Fibroblast of skin of scalp (primary cell): ENCODE data around the gene PACRG.

ENCODE experiments used
- DNase-seq: peaks from one replicate; pipeline ENCODE4 v3.0.0-alpha.2; 2013

PACRG gene

DNA sequence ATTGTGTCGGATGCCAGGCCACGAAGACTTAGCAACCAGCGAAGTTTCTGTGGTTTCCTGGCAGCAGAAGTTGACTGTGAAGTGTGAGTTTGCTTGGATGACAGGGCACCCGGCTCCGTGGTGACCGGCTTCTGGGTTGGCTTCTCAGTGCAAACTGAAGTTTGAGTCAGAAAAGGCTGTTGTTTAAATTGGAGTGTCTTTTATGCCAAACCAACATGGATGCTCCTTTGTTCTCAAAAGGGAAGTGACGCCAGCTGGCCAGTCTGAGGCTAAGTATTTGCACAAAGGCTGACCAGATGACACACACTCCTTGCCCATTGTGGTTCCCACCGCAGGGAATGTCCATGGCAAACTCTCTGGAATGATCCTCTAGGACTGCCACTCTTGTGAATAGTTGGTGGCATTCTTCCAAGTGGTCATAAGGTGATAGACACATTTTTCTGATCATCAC is 521.9 kb downstream of the PACRG start:
- DNase-seq: peak; percentile 12

DNA sequence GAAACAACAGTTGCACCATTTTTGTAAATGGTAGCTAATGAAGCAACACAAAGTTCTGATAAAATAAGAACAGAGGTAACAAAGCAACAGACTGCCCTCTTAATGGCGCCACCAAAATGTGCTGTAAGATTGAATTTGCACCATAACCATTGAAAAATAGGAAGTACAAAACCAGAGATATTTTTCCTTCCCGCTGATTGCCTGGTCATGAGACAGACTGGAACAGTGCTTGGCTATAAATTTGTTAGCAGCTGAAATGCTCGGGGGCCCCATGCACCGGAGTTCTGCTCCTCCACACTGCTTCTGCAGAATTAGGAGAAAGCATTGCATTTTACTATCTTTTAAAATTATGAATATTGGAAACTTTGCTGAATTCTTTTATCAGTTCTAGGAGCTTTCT is 522.3 kb downstream of the PACRG start:
- no peak for DNase-seq

DNA sequence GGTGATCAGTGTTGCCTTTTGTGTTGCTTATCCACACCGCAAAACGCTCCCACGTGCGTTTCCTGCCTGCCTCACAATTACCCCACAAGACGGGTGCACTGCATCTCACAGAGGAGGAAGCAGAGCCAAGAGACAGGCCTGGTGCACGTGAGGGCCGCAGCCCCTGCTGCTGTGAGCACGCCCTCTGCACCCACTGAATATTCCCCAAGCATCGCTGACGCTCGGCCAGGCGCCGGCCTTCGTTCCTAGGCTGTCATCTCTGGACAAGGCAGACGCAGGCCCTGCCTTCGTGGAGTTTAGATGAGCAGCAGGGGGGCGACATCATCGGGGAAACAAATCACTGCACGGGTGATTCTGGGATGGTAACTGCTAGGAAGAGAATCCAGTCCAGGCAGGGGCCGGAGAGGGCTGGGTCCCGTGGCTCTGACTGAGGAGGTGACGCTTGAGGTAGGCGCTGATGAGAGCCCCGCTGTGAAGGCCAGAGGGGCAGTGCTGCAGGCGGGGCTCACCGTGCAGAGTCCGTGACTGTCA is 524.4 kb downstream of the PACRG start:
- DNase-seq: no peak

DNA sequence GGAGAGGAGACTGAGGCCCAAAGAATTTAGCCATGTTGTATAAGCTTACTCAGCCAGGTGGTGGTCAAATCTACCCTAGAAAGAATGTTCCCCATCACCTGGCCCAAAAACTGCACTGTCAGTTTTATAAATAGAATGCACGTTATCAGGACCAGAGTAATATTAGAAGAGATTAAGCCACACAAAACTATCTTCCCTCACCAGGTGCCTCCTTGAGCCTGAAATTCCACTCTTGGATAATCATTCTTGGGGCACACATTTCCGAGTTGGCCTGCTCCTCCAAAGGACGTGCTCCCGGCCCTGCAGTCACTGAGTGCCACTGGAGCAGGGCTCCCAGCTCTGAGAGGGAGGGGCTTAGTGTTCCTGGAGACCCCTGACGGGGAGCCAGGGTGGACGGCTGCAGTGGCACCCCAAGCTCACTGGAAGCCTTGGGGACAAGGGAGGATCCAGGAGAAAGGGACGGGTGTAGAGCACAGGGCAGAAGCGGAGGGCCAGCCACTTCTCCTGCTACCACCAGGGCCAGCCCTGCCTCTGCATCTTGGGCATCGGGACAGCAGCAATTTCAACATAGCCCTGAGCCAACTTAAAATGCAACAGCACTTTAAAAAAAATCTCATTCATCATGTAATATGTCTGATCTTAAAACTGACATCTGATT is 525.9 kb downstream of the PACRG start:
- no peak for DNase-seq

DNA sequence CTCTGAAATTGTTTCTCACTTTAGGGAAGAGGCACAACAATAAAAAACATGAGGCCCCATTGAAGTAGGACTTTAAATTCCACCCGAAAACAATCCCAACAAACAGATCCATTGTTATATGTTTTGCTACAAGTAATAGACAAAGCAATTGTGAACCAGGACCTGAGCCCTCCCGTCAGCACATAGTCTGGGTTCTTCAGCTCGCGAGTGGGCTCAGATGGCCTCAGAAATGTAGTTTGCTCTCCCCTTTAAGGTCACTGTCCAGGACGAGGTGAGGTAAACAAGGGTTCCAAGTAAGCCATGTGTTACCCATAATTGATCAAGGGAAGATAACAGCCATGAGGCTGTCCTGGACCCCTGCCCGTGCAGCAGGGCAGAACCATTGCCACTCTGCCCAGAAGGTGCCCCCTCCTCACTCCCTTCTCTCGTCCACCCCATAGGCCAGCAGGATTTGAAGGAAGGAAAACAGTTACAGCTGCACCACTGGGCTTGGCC is 526.6 kb downstream of the PACRG start:
- no peak for DNase-seq

DNA sequence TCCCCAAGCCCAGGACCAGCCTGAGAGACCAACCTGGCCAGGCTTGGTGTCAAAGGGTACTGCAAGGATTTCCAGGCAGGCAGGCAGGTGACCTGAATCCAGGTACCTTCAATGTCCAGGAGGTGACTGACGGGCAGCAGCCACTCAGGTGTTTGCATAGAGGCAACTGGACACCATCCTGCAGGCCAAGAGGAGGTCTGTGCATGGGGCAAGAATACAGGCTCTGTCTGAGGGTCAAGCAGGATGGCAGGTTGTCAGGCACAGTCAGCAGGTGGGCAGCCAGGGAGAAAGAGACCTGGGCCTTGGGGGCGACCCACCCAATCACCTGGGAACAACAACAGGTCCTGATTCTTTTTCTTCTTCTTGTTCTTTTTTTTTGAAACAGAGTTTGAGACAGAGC is 527.5 kb downstream of the PACRG start:
- DNase-seq: no peak

DNA sequence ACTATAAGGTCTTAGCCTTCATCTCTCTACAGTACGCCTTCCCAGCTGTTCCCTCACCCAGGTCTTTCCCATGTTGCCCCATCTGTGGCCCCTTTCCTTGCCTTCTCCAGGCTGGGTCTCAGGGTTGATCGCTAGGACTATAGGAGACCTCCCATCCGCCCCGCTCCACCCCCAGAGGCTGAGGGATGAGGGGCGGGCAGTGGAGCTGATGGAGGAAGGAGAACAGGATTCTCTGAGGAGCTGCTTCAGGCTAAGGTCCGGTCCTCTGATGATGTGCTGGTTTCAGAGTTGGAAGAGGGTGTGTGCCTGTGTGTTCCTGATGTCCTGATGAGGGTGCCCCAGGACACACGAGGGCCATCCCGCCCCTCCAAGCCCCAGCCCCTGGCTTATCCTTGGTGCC is 531.9 kb downstream of the PACRG start:
- DNase-seq: no peak

DNA sequence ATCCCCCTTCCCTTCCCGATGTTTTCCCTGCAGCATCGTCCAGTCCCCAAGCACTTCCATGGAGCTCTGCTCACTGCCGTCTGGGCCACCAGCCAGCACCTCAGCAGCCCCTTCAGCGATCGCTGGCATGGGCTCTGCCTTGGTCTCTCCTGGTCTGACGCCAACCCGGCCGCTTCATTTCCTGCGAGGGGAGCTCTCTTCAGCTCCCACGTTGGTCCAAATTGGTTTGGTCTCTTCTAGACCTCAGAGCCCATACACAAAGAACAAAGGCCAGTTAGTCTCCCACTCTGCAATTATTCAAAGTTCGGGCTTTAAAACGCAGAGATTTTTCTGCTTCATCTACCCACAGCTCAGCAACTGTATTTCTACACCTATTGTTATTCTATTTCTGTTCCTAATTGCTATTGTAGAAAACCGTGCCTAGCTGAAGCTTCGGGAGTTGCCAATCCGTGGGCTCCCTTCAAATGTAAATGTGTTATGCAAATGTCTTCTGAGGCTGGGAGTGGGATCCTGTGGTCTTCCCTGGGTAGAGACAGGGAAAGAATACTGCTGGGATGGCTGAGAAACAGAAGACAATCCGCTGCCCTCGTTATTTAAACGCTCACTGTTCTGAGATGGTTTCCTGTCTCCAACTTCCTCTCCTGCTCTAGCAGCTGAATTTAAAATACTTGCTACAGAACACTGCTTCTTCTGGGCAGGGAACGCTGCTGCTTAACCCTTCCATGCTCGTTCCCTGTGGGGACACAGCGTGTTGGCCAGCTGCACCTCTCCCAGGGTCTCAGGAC is 532.5 kb downstream of the PACRG start:
- DNase-seq: peak; percentile 33

DNA sequence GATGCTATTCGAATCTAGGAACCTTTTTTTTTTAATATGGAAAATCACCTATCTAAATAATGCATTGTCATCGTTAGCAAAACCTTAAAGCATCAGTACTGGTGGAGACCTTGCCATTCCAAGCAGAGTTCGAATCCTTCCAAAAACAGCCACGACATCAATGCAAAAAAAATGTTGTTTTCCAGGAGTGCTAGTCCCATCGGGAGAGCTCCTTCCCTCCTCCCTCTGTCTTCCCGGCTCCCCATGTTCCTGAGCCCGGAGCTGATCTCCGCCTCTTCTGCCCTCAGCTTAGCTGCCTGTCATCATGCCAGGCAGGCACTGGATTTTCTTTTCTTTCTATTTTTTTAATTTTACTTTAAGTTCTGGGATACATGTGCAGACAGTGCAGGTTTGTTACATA is 533.1 kb downstream of the PACRG start:
- no peak for DNase-seq

DNA sequence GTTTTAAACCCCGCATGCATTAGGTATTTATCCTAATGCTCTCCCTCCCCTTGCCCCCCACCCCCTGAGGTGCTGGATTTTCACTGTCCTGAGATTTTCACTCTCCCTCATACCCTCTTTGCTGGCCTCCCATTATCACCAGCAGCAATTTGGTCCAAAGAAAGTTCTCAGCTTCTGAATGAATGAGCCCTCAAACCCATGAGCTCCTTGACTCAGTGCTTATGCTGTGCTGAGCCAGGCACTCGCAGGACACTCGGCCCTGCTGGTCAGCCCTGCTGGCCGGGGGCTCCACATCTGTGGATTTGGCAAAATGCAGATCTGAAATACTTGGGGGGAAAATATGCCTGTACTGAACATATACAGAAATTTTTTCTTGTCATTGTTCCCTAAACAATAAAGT is 533.6 kb downstream of the PACRG start:
- DNase-seq: no peak

DNA sequence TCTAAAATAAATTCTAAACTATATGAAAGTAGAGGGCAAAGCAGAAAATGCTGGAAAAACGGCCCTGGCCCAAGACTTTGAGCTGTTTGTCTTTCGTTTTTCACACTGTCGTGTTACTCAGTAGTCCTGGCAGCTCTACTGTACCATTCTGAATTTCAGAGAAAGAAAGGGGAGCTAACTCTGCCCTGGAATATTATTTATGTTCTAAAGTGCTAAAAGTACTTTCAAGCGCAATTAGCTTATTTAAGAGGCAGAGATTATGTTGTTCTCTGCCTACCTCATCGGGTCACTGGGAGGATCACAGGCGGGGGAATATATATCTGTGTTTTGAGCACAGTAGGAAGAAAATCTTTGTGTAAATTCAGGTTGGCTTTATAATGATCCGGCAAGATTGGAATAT is 534.3 kb downstream of the PACRG start:
- DNase-seq: no peak

DNA sequence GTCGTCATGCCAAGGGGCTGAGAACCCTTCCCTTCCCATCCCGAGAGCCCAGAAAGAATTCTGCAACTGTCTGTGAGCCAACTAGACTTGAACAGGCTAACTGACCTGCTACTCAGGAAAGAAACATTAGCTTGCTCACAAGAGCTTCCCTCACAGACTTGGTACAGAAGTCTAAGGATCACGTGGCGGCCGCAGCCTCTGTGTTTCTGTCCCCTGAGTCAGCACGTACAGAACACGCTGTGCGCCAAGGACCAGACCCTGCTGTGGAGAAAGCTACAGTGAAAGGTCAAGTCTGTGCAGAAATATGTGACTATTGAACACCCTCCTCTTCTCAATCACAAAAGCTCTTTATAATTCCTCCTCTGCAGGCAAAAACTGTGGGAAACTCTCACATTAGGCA is 535.4 kb downstream of the PACRG start:
- no peak for DNase-seq

DNA sequence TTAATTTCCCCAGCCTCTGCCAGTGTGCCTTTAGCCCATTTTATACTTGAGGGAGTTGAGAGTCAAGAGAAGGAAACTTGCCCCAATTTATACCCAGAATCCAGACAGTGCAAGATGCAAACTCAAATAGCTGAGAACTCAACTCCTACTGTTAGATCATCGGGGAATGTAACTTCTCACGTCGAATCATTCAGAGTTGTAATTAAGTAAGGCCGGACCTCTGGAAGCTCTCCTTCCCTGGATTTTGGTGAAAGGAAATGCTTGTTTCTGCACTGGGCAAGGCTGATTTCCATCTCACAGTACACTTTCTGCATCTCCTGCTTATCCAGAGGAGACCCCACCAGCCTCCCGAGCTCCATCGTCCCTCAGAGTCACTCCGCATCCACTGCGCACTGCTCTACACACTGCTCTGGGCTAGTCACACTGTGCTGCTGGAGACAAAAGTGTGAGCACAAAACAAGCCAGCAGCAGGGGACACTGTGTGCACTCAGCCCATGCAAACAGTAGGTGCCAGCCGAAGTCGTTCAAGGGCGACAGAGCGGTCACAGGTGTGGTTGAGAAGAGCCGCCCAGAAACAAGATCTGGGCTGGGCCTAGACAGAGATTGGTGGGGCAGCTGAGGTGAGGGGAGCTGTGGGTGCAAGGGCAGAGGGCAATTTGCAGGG is 536.4 kb downstream of the PACRG start:
- DNase-seq: no peak

DNA sequence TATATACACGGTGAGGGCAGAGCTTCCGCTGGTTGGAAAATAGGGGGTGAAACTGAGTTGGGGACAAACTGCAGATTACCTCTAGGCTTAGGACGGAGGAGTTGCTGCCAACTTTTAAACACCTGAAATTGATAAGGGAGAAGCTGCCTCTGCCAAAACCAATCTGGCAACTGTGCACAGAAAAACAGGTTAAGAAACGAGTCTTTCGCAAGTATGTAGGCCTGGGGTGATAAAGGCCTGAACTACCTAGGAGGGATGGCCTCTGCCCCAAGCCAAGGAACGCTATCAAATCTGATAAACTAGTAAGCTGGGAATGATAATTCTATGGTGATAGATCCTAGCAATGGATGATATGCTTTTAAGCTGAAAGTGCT is 536.9 kb downstream of the PACRG start:
- DNase-seq: no peak

DNA sequence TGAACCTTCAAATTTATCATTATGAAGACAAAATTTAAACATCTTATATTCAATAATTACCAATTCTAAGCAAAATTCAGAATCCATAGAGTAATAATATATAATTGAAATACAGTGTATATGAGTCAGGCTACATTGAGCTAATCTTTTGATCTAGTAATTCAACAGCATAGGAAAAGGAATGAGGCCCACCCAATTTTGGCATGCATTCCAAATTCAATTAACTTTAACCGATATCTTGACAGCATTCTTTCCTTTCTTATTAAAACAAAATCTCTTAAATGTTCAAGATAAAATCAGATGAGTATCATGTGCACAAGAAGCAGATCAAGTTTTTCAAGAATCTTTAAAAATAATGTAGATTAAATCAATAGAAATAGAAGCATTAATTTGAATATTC is 553.9 kb downstream of the PACRG start:
- DNase-seq: no peak

DNA sequence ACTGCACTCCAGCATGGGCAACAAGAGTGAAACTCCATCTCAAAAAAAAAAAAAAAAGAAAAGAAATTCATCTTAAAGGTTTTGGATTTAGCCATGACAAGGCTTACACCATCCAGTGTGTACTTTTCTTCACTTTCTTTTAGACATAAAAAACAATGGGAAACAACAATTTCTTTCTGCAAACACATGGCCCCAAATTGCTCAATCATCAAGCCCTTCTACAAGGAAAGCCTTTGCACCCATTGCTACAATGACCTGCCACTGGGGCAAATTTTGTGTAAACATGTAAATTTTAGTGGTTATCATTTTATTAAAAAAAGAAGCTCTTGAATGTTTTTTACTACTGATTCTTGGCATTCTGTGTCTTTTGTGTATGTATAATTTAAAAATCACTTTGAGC is 554.9 kb downstream of the PACRG start:
- no peak for DNase-seq

DNA sequence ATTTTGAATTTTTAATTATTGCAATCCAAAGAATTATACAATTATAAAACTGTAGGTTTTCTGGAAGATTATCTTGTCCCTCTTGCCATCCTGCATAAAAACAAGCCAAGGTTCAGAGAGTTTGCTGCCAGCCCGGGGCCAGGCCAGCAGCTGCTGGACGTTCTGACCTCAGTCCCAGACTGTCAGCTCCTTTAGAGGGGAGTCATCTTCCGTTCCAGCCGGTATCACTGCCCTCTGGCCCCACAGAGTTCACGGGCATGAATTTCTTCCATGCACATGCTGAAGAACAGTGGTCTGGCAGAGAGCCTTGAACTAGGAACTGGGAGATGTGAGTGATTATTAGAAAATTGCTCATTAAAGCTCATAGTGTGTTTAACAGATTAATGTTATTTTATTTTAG is 556.4 kb downstream of the PACRG start:
- no peak for DNase-seq

DNA sequence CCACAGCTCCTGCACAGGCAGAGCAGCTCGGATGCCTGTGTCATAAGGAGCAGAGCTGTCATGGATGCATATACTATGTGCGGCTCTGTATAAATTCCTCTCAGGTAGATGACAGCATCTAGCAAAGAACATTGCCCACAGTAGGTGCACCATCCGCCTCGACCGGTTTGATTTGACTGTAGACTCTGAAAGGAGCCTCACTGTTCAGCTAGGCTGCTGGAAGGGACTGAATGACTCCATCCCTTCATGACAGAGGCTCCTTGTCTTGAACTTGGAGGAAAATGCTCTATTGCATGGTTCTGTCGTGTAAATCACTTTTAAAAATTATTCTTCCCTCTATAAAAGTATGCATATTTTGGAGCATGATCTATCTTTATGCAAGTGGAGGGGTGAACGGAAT is 557.9 kb downstream of the PACRG start:
- no peak for DNase-seq

DNA sequence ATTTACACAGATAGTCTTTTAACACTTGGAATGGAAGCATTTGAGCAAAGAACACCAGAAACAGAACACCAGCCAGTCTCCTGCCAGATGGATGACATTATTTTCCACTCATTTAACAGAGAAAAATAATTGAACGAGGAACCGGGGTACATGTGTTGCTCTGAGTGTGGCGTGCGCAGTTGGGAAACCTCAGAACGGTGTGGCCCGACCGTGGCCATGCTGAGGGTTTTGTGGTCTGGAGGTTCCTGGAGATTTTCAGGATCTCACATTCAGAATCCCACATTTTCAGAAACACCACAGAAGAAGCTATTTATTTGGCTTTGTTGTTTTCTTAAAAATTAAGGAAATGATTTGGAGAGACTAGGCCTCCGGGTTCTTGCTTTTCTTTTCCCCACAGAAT is 559.9 kb downstream of the PACRG start:
- no peak for DNase-seq

DNA sequence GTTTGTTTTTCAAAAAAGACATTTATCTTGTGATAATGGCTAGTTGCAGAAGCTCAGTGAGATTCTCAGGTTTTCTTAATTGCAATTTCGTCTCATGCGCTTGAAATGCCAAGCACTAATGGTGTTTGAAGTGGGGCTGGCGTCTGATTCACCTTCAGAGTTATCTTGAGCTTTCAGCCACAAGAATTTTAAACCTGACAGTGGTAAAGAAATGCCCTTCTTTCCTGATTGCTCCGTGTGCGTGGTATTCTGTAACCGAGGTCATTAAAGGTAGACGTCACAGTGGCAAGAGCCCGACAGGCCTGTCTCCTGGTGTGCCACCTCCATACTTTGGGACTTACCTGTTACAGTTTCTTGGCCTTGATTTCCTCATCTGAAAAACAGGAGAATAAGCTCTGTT is 560.3 kb downstream of the PACRG start:
- no peak for DNase-seq

DNA sequence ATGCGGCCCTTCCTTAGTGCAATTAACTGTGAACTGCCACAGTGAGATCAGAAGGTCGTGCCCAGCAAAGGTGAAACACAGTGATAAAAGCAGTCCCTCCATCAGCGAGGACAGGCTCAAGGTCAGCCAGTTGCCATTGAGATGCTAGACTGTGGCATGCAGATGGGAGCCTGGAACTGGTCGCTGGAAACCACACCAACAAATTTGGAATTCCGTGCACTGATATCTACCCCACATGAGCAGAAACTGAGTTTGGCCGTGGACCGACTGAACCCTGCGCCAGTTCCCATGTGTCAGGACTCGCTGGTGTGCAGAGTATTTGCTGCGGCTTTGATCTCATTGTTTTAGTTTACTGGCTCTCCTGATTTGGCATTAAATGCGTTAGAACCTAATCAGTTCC is 561.1 kb downstream of the PACRG start:
- no peak for DNase-seq

DNA sequence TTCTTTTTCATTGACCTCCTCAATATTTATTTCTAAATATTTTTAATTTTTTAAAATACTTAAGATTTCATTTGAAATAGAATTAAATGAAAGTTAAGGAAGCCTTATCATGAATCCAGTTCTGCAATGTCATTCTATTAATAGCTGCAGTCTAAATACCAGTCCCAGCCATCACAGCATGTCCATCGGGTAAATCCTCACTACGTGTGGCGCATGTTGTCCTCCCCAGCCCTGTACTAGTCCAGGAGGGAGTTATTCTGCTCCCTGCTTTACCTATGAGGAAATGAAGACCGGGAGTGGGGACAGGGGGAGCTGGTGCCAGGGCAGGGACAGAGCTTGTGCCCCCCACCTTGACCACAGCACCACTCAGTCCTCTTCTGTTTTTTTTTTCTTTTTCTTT is 561.7 kb downstream of the PACRG start:
- DNase-seq: no peak

DNA sequence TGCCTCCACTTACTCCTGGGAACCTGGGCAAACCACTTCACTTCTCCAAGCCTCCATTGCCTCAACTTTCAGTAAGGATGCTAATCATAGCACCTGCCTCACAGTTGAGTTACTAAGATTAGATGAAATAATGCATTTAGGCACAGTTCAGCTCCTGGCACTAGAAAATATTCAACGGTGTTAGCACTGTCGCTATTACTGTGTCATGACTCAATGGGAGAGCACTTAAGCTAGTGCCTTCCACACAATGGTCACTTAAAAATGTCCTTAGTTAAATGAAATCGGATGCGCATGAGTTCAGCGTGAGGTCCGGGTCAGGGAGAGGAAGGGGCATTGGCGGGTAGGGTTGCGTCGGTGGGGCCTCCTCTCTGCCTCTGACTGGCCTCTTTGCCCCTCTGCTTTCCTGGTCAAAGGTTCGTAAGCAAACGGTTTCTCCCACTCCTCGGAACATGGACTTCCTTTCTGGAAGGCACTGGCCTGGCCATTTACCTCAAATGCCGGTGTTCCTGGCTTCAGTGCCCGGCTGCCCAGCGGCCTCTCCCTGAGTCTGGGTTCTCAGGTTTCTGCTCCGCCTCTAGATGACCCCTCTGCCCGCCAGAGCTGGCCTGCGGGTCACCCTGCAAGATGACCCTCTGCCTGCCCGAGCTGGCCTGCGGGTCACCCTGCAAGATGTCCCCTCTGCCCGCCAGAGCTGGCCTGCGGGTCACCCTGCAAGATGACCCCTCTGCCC is 562.9 kb downstream of the PACRG start:
- no peak for DNase-seq
